HG03159 (cell line): ENCODE results near the gene CHN2.

ENCODE experiments used
- ATAC-seq: cut with Tn5 transposase; IDR thresholded peaks from one replicate; pipeline ENCODE4 v1.9.1; 2021; ENCODE audit warnings: mild to moderate bottlenecking, moderate library complexity; ENCODE audit not compliant: unreplicated experiment

CHN2 gene

GRCh38 chr7:29421010-29421956, 226.7 kb downstream of the CHN2 start:
- ATAC-seq: no peak

- ATAC-seq: no peak
Observed at GRCh38 chr7:29422829-29423228, 228.3 kb downstream of the CHN2 start.

GRCh38 chr7:29424295-29424983, 229.9 kb downstream of the CHN2 start:
- no peak for ATAC-seq

GRCh38 chr7:29424984-29425309, 230.4 kb downstream of the CHN2 start:
- no peak for ATAC-seq

GRCh38 chr7:29426587-29426986, 232.0 kb downstream of the CHN2 start:
- no peak for ATAC-seq

- no peak for ATAC-seq
Observed at GRCh38 chr7:29429401-29429800, 234.8 kb downstream of the CHN2 start.

- no peak for ATAC-seq
Observed at GRCh38 chr7:29430279-29430949, 235.8 kb downstream of the CHN2 start.

- ATAC-seq: no peak
Observed at GRCh38 chr7:29431686-29432085, 237.1 kb downstream of the CHN2 start.

- no peak for ATAC-seq
Observed at GRCh38 chr7:29432721-29433120, 238.1 kb downstream of the CHN2 start.

- no peak for ATAC-seq
Observed at GRCh38 chr7:29434380-29434768, 239.8 kb downstream of the CHN2 start.

- ATAC-seq: no peak
Observed at GRCh38 chr7:29435167-29435566, 240.6 kb downstream of the CHN2 start.

- no peak for ATAC-seq
Observed at GRCh38 chr7:29435902-29436301, 241.3 kb downstream of the CHN2 start.

GRCh38 chr7:29442146-29442545, 247.6 kb downstream of the CHN2 start:
- no peak for ATAC-seq

- ATAC-seq: no peak
Observed at GRCh38 chr7:29443552-29443951, 249.0 kb downstream of the CHN2 start.

- no peak for ATAC-seq
Observed at GRCh38 chr7:29444267-29444666, 249.7 kb downstream of the CHN2 start.

- no peak for ATAC-seq
Observed at GRCh38 chr7:29445736-29446135, 251.2 kb downstream of the CHN2 start.

- ATAC-seq: no peak
Observed at GRCh38 chr7:29447828-29448227, 253.3 kb downstream of the CHN2 start.

- no peak for ATAC-seq
Observed at GRCh38 chr7:29449569-29450260, 255.1 kb downstream of the CHN2 start.

- ATAC-seq: no peak
Observed at GRCh38 chr7:29453021-29453420, 258.4 kb downstream of the CHN2 start.

- no peak for ATAC-seq
Observed at GRCh38 chr7:29454464-29454863, 259.9 kb downstream of the CHN2 start.

- ATAC-seq: no peak
Observed at GRCh38 chr7:29454899-29455451, 260.4 kb downstream of the CHN2 start.
